Activated T-helper 9 cell treated with anti-CD3 and anti-CD28 coated beads, Interleukin-2, amount 50 U/mL, for 16 hours (primary cell): ENCODE measurements around the gene FBLN1.
"Not testable (repeated sequence)": the region's sequence is repeated elsewhere in the genome, so short reads cannot be mapped to it uniquely, and the experiment has no call there.

Experiments used
- DNase-seq: peaks from one replicate; pipeline ENCODE4 v3.0.0-alpha.2; 2020; ENCODE audit warnings: low read depth

The FBLN1 gene

DNA sequence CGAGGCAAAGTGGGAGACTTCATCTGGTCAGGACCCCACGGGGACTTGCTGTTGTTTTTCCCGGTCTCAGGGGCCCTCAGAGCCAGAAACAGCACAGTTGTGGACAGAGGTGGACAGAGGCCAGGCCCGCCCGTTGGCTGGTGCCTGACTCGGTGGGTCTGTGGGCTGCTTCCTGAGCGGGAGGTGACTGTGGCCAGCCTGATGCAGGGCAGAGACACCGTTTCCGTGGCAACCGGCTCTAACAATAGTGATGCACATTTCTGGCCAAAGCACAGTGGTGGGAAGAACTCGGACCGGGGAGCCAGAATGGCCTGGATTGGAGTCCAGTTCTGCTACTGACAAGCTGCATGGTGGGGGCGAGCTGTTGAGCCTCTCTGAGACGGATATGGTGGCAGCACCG, 110.3 kb downstream of the FBLN1 start:
- no peak for DNase-seq

DNA sequence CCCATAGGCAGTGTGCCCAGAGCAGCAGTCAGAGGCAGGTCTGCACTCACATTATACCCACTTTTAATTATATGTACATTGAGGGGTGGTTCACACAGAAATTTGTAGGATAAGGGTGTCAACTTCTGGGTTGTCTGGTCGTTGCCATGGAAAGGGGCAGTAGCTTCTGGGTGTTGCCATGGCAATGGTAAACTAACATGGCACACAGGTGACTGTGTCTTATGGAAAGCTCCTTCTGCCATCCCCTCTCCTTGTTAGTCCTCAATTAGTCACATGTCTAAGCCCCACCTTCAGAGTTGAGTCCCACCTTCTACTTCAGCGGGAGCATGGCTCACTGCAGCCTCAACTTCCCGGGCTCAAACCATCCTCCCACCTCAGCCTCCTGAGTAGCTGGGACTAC, 112.7 kb downstream of the FBLN1 start:
- DNase-seq: no peak

DNA sequence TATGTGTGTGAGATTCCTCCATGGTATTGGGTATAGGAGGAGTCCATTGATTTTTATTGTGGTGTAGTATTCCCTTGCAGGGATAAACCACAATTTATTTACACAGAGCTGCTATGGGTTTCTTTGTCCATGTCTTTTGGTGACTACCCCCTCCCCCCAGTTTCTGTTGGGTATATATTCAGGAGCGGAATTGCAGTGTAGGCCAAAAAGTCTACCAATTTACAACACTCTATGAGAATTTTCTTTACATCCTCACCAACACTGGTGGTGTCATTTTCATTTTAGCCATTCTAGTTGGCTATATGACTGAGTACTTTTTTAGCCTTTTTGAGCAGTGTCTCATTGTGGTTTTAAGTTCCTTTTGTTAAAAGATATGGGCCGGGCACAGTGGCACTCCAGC, 113.7 kb downstream of the FBLN1 start:
- DNase-seq: no peak

DNA sequence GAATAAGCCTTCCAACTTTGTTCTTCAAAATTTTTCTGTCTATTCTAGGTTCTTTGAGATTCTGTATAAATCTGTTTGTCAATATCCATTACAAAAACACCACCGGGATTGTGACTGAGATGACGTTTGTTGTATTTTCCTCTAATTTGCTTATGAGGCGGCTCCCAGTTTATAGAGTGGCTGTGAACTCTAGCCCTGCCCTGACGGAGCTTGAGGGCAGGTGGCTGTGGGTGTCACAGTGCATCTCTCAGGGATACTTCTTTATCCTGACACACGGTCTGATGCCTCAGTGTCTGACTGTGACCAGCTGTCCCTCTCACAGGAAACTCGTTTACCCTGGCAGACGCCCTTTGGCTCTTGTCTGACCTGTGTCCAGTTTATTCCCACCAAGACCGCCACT, 115.3 kb downstream of the FBLN1 start:
- DNase-seq: no peak

DNA sequence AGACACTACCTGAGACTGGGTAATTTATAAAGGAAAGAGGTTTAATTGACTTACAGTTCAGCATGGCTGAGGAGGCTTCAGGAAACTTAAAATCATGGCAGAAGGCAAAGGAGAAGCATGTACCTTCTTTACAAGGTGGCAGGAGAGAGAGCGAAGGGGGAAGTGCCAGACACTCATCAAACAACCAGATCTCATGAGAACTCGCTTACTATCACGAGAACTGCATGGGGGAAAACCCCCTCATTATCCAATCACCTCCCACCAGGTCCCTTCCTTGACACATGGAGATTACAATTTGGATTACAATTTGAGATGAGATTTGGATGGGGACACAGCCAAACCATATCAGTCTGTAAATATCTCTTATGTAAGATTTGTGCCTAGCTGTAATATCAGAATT, 118.0 kb downstream of the FBLN1 start:
- no peak for DNase-seq

DNA sequence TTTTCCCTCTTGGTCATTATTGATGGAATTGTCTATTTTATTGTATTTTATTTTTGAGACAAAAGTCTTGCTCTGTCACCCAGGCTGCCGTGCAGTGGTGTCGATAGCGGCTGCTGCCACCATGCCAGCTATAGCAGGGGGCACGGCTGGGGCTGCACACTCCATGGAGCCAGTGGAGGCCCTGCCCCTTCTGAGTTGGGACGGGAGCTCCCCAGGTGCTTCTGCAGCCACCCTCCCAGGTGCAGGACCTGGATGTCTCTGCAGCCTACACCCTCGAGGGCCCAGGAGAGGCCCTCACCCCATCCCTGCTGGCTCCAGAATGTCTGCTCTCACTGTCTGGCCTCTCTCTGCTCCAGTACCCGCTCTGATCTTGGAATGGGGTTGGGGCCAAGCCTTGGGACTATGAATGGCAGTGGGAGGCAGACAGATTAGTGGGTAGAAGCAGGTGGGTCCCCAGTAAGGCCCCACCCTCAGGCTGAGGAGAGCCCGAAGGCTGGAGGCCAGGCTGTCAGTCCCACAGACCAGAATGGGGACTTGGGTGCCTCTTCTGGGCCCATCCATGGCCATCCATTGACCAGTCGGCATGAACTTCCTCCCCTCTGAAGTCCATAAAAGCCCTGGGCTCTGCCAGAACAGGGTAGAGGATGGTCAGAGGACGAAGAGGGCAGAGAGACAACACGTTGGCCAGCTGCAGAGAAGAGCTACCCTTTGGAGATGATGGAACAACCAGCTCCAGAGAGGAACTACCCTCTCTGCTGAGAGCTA, 119.3 kb downstream of the FBLN1 start:
- no peak for DNase-seq

DNA sequence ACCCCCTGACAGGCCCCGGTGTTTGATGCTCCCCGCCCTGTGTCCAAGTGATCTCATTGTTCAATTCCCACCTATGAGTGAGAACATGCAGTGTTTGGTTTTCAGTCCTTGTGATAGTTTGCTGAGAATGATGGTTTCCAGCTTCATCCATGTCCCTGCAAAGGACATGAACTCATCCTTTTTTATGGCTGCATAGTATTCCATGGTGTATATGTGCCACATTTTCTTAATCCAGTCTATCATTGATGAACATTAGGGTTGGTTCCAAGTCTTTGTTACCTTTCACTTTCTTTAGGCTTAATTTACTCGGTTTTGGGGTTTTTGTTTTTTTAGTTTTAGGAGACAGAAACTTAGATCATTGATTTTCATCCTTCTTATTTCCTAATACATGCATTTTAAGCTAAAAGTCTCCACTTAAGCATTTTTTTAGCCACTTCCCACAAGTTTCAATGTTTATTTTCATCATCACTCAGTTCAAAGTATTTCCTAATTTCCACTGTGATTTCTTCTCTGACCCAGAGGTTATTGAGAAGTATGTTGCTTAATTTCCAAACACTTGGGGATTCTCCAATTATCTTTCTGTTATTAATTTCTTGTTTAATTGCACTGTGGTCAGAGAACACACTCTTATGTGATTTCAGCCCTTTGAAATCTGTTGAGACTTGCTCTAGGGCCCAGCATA, 120.9 kb downstream of the FBLN1 start:
- DNase-seq: not testable (repeated sequence)

DNA sequence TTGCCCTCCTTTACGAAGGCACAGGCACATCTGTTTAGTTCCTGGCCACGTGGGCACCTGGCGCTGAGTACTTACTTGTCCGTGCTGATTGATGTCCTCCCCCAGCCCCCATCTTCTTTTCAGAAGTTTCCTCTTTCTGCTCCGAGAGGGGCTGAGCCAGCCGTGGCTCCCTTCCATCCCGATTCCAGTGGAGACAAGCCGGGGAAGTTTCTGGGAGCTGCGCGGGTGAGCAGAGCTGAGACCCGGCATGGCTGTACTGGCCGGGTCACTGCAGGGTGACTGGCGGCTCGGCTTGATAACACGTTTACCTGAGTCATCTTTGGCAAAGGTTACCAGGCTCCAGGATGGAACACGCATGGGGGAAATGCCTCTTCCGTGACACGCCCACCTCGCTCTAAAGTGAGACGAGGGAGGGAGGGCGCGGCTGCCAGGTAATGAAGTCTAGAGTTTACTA, 123.5 kb downstream of the FBLN1 start:
- DNase-seq: no peak

DNA sequence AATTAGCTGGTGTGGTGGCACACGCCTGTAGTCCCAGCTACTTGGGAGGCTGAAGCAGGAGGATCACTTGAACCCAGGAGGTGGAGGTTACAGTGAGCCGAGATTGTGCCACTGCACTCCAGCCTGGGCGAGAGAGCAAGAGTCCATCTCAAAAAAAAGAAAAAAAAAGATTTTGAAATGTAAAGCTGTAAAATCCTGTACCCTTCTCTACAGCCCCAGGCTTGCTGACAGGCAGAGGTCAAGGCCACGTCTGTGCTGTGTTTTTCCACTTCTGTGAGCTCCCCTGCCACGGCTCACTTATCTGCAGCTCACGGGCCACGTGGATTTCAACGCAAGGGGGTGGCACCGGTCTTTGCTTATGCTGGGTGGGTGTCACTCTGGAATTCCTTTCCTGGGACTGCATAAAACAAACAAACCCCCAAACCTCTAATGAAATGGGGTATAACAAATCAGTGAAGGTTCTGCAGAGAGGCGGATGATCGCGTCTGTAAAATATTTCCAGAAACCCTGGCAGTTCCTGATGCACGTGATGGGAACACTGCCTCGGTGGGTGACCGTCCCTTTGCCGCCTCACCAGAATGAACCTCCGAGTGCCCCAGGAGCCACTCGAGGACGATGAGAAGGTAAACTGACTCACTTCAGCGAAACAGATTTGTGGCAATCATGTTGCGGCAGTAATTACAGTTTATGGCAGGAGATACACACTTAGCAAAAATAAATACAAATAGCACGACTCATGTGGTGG, 125.0 kb downstream of the FBLN1 start:
- DNase-seq: no peak

DNA sequence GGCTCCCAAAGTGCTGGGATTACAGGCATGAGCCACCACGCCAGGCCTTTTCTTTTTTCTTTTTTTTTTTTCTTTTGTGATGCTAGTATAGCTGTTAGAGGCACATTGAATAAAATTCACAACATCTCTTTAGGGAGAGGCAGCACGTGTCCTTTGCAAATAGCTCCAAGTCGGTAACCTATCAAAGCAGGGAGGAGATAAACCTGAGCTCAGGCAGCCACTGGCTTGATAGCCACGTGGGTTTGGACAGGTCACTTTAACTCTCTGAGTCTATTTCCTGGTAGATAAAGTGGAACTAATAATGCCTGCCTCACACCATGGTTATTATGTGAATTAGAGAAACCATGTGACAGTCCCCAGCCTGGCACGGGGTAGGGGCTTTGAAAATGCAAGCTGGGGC, 125.8 kb downstream of the FBLN1 start:
- no peak for DNase-seq

DNA sequence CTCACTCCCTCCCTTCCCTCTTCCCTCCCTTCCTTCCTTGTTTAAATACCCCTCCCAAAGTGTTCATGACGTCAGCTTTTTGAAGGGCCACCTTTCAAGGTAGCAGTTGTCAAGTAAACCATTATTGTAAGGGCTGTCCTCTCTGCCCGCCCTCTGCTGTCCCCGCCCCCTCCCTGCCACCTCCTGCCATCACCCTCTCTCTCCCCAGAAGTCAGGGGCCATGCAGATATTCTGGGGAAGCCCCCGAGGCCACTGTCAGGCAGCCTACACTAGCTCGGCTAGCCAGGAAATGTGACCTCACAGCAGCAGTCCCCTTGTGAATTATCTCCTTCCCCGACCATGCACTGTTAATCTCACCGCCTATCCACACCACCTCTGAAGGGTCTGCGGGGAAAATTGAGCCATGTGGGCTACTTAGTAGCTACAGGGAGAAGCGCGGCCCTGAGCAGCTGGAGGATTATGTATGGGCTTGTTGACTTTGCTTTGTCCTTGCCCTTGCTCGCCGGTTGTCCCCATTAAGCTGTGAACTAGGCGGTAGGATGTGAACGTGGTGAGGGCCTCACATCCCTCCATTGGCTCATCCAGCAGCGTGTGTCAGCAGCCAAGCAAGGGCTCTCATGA, 126.9 kb downstream of the FBLN1 start:
- DNase-seq: no peak

DNA sequence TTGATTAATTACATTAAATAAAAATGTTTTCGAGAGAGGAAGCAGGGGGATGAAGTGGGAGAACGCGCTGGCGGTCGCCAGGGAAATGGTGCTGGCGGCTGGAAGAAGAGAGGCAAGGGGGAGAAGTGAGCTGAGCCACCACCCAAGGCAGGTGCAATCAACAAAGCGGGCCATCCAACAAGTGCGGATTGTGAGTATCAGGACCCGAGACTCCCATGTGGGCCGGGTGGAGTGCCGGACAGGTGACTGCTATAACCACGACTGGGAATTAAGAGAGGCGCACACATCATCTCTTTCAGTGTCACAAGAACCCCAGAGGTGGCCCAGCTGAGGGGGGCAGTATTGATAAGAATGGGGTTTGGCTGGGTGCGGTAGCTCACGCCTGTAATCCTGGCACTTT, 127.8 kb downstream of the FBLN1 start:
- DNase-seq: no peak

DNA sequence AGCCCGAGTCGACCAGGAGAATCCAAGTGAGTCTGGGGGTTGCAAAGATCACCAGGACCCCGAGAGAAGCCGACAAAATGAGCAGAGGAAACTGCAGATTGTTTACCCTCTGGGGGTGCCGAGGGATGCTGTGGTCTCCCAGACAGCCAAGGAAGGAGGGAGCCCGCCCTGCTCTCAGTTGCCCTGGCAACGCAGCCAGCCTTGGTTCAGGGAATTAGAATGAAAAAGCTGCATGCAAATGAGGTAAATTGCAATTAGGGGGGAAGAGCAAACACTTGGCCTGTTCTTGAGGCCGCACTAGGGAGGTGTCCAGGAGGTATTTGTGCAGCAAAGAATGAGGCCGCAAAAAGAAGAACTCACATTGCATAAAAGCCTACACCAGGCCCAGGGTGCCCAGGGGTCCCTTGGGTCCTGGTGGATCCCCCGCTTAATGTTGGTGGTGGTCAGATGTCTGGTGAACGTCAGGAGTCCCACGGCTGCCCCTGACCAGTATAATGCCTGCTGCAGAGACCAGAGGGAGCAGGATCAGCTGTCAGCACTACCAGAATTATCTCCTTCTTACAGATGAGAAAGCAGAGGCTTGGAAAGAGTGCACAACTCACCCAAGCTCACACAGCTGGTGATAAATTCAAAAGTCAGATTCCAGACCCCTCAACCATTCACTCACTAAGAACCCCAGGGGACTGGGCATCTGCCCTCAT, 128.6 kb downstream of the FBLN1 start:
- no peak for DNase-seq

DNA sequence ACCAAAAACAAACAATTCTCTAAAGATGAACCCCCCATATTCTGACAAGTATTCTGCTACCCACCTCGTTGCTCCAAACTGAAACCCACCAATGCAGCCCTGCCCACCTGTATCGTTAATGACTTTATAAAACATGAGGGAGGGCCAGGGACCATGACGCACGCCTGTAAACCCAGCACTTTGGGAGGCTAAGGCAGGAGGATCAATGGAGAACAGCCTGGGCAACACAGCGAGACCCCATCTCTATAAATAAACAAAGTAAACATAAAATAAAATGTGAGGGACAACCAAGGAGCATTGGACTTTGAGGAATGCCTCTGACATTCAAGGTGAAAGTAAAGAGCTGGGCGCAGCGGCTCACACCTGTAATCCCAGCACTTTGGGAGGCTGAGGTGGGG, 129.2 kb downstream of the FBLN1 start:
- DNase-seq: no peak

DNA sequence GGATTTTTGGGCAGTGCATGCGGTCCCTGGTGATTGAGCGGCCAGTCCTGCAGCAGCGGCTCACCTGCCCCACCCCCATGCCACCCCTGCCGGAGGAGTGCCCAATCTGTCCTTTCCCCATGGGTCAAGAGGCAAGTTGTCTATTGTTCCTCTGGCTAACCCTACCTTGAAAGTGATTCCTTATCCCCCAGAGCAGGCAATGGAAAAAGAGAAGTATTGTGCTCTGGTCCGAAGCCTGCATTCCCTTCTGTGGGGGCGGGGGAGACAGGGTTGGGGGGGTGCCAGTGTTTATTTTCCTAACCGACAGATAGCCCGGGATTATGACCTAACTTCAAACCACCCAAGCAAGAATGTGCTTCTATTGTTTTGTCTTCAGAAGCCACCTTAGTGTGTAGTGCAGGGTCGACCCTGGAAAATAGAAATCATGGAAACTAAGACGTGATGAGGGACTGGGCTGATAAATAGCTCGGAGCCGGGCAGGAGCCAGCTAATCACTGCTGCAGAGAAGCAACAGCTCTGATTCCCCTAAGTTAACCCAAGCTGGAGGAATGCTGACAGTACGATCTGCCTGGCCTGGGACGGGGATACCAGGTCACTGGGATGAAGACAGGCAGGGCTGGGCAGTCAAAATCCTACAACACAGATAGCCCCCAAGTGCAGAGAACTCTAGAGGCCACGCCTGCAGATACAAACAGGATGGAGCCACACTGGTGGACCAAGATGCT, 130.3 kb downstream of the FBLN1 start:
- no peak for DNase-seq

DNA sequence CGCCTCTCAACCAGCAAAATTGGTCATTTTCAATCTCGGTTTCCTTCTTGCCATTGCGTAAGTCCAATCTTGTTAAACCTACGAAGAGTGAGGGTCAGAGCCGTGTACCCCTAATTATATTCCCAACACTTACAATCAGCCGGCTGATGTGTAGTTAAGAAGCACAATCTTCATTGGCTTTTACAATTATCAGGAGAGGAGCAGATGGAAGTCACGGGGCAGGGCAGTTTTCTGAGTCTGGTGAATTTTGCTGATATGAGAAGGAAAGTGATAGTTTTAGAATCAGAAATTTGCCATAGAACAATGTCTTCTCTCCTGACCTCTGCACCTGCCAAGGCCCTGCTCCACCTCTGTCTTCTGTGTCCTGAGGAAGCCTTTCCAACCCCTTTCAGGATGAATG, 134.0 kb downstream of the FBLN1 start:
- no peak for DNase-seq

DNA sequence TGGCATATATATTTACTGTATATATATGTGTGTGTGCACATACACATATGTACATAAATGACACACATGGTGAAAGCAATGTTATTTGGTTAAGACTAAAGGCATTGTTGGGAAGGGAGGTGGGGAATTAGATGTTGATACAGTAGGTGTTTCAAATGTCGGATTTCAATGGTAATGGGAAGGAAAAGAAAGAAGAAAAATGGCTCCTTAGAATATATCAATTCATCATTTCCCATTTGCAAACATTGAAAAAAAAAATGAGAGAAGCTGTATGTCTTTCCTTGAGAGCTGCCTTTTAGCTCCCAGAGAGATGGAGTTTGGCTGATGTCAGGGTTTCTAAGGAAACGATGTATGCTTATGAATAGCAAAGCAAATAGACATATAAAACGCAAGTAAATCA, 135.5 kb downstream of the FBLN1 start:
- no peak for DNase-seq

DNA sequence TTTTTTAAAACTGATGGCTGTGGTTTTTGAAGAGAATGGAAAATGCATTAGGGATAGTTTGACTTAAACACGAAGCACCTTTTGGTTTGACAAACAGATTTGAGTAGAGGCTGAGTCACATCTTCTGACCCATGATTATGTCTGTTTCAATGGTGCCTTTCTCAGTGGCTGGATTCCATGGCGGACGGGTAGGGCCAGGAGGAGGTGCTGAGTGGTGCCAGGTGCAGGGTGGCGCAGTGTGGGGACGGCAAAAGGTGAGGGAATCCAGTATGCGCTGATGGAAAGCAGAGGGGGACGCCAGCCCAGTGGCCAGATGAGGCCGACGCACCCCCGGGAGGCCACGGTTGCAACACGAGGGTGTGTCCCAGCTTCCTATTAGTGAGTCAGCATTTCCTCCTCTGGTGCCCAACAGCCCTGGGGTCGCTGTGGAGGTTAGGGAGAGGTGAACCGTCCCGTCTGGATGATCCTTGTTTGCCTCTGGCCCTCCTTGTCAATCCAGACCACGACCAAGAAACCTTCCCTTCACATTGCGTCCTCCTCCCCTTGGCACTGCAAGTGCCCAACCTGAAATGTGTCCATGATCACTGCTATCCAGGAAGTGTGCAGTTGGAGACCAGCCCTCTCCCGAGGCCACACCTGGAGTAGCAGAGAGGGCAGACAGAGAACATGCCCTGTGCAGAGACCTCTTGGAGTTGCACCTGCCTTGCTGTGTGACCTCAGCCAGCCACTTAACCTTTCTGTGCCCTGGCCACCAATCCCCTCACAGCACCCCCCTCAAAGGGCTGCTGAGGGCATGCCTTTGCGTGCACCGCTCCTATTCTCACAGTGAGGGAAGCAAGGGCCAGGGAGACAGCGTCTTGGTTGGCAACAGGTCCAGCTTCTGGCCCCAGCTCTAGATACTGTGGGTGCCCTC, 136.4 kb downstream of the FBLN1 start:
- DNase-seq: no peak

DNA sequence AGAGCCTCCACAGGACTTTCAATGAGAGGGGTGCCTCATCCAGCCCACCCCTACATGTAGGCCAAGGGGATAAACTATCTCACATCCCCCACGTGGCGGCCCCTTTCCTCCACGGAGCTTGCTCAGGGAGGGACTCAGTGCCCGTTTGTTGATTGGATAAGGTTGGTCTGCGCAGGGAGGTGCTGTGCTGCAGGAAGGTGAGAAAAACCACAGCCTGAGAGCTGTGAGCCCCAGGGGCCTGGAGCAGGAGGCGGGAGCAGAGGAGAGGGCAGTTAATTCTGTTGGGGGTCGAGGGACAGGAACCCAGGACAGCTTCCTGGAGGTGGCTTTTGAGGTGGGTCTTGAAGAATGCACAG, 137.0 kb downstream of the FBLN1 start:
- DNase-seq: no peak

DNA sequence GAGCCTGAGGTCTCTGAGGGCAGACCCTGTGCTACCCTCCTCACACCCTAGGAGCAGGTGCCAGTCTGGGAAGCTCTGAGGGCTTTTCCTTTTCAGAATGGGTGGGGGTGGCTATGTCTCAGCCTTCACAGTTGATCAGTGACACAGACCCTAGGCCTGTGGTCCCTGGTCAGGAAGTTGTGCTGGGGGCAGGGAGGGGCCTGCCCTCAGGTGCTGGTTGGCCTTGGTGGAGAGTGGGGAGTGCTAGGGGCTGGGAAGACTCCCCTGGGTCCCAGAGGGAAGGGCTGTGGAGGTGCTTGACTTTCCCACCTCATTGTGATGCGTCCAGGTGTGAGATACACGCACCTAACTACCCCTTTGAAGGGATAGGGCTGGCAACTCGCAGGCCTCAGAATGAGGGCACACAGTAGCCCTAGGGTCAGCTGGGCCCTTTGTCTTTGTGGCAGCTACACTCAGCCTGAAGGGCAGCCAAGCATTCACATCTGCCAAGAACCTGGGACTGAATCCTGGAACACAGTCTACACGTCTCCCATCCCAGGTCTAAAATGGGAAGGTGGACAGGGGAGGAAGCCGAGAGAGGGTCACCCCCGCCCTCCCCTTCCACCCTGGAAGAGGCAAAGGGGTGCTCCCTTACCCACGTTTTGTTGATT, 137.7 kb downstream of the FBLN1 start:
- no peak for DNase-seq
